Measurements from ENCODE around the gene CDK13. TPM values are rescaled to one million over a fixed set of nuclear protein-coding genes. Genes with fewer than 3 reads are reported as not detected.
"Not testable (repeated sequence)": the region's sequence is repeated elsewhere in the genome, so short reads cannot be mapped to it uniquely, and the experiment has no call there.

CDK13 gene
- total and polyA plus RNA-seq, 9 of the 15 experiments (the other 6 are each of a cell fraction or from before 2014, with no cell fraction given): 9.8 to 46.1 (median 32.4) TPM

DNA sequence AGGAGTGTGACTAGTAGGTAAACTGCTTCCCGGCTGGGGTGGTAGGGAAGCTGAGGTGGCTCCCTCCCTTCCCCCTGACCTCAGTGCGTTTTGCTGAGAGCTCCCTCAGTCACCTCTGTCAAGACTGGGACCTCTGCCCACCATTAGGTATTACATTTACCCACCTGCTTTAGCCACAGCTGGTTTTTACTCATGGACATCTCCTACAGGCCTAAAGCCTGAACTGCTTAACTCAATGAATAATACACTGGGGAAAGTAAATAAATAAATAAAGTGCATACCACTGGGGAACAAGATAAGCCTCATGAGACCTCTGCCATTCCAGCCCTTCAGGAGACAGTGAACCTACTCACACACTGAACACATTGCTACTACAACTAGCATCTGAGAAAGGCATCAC, 38.9 kb upstream of the CDK13 start:
- intact Hi-C loops (cut with micrococcal nuclease): no loop called here
- Histone ChIP-seq H3K9me3 (replicated peaks; ENCODE audit: control insufficient read depth, insufficient read depth, low read depth, low read length) (no peaks in the 10 kb centered on the region), H3K9me1 (ENCODE audit: control insufficient read depth, insufficient read depth, low read length) (no peaks in the 10 kb centered on the region), H2AFZ (ENCODE audit: low read depth, low read length) (no peak overlapping the region), H3K27me3 (ENCODE audit: control insufficient read depth in 2 of 2, insufficient read depth in 2 of 2, low read length in 2 of 2) (peaks cover 5 to 18% of the 10 kb centered on the region in 2 experiments; a peak in 4 of 5 replicates), H3K36me3 (ENCODE audit: control insufficient read depth, insufficient read depth, low read length) (no peaks in the 10 kb centered on the region), H3K4me3 (no peak overlapping the region), H3K27ac (ENCODE audit: extremely low read depth, low read depth, low read length) (no peak overlapping the region), H3K4me1 (replicated peaks in 1 of 2; ENCODE audit: control insufficient read depth in 2 of 2, insufficient read depth in 2 of 2, low read length in 2 of 2) (no peaks in the 10 kb centered on the region), H3K4me2 (ENCODE audit: insufficient read depth, low read length) (no peak overlapping the region), H4K20me1 (replicated peaks; ENCODE audit: control insufficient read depth, insufficient read depth, low read length) (no peaks in the 10 kb centered on the region), H3K9ac (ENCODE audit: insufficient read depth in 1 of 2, low read depth in 2 of 2, low read length in 2 of 2) (no peak overlapping the region), H3K79me2 (ENCODE audit: control insufficient read depth, insufficient read depth, low read length) (no peaks in the 10 kb centered on the region)
- no TSS peak for BruUV-seq (replicated peaks)
- DNase-seq (ENCODE audit: extremely low read depth in 1 of 4, low spot score in 3 of 4): no peak
- TF ChIP-seq, protein P1, sequence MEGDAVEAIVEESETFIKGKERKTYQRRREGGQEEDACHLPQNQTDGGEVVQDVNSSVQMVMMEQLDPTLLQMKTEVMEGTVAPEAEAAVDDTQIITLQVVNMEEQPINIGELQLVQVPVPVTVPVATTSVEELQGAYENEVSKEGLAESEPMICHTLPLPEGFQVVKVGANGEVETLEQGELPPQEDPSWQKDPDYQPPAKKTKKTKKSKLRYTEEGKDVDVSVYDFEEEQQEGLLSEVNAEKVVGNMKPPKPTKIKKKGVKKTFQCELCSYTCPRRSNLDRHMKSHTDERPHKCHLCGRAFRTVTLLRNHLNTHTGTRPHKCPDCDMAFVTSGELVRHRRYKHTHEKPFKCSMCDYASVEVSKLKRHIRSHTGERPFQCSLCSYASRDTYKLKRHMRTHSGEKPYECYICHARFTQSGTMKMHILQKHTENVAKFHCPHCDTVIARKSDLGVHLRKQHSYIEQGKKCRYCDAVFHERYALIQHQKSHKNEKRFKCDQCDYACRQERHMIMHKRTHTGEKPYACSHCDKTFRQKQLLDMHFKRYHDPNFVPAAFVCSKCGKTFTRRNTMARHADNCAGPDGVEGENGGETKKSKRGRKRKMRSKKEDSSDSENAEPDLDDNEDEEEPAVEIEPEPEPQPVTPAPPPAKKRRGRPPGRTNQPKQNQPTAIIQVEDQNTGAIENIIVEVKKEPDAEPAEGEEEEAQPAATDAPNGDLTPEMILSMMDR (IDR thresholded peaks at IDR 0.05 in 2 of 3, conservative IDR thresholded peaks at IDR 0.05 in 1 of 3; ENCODE audit: insufficient read depth in 2 of 3, low read depth in 1 of 3, low read length in 3 of 3): peak in 1 of 3 experiments; percentile 7; a peak in 1 of 6 replicates
- TF ChIP-seq ZNF239 (CRISPR knock-in tag; IDR thresholded peaks at IDR 0.05): no peak
- ATAC-seq: peak; percentile 36; the same call in 2 of the 3 replicates
- ChIA-PET CTCF (ENCODE audit: low intra/inter-chr PET ratio) (no interaction called here), POLR2A (interaction anchor here (0.9 kb wide), 1 partner anchor 8 kb away, joined by 3 read pairs; no protein-coding TSS in a partner anchor)
- WGBS (ENCODE audit: insufficient coverage, low coverage, missing lambda C conversion rate): 0% methylated on average over 2 of the region's 2 CpGs
- in situ Hi-C loops (cut with MboI): no loop called here
- FAIRE-seq: no peak

DNA sequence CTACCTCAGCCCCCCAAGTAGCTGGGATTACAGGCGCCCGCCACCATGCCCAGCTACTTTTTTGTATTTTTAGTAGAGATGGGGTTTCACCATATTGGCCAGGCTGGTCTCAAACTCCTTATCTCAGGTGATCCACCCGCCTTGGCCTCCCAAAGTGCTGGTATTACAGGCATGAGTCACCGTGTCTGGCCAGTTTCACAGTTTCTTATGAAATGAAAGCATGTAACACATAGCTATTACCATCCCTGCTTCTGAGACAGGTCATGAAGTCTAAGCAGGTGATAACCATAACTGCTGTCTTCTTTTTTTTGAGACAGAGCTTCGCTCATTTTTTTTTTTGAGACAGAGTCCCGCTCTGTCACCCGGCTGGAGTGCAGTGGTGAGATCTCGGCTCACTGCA, 34.2 kb upstream of the CDK13 start:
- in situ Hi-C loops (cut with MboI); BruUV-seq (replicated peaks): not testable (repeated sequence)
- 1% methylated on average over 5 of the region's 8 CpGs for WGBS (ENCODE audit: insufficient coverage, low coverage, missing lambda C conversion rate)

More for the DNA sequence above, 34.2 kb upstream of the CDK13 start:
- H3K9me3 ChIP-seq (replicated peaks; ENCODE audit: control insufficient read depth, insufficient read depth, low read depth, low read length); H3K9me1 ChIP-seq (ENCODE audit: control insufficient read depth, insufficient read depth, low read length); H3K4me2 ChIP-seq (ENCODE audit: insufficient read depth, low read length); H3K9ac ChIP-seq (ENCODE audit: insufficient read depth in 1 of 2, low read depth in 2 of 2, low read length in 2 of 2); H3K4me3 ChIP-seq; H3K4me1 ChIP-seq (replicated peaks in 1 of 2; ENCODE audit: control insufficient read depth in 2 of 2, insufficient read depth in 2 of 2, low read length in 2 of 2); H3K27ac ChIP-seq (ENCODE audit: extremely low read depth, low read depth, low read length); intact Hi-C loops (cut with micrococcal nuclease); H4K20me1 ChIP-seq (replicated peaks; ENCODE audit: control insufficient read depth, insufficient read depth, low read length); CTCF ChIA-PET (ENCODE audit: low intra/inter-chr PET ratio); H3K36me3 ChIP-seq (ENCODE audit: control insufficient read depth, insufficient read depth, low read length); H3K79me2 ChIP-seq (ENCODE audit: control insufficient read depth, insufficient read depth, low read length); H2AFZ ChIP-seq (ENCODE audit: low read depth, low read length); FAIRE-seq; TF ChIP-seq JUND (tag; IDR thresholded peaks at IDR 0.05; ENCODE audit: borderline replicate concordance, low read depth, low read length): not testable (repeated sequence)
- POLR2A ChIA-PET: interaction anchor here (0.7 to 1.6 kb wide), 3 partner anchors 24 to 35 kb away, joined by 3 read pairs; no protein-coding TSS in a partner anchor
- H3K27me3 ChIP-seq (ENCODE audit: control insufficient read depth in 2 of 2, insufficient read depth in 2 of 2, low read length in 2 of 2): peaks cover 18 to 19% of the 10 kb centered on the region in 2 experiments
- peak; percentile 44; the same call in 1 of the 2 replicates for TF ChIP-seq SMARCA4 (IDR thresholded peaks at IDR 0.05)
- TF ChIP-seq, protein P2, sequence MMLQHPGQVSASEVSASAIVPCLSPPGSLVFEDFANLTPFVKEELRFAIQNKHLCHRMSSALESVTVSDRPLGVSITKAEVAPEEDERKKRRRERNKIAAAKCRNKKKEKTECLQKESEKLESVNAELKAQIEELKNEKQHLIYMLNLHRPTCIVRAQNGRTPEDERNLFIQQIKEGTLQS (IDR thresholded peaks at IDR 0.05): peak; percentile 82
- TF ChIP-seq, protein P2 (CRISPR knock-in tag; conservative IDR thresholded peaks at IDR 0.05): not testable (repeated sequence)
- TF ChIP-seq TRIM24 (IDR thresholded peaks at IDR 0.05): peak in 1 of 2 experiments; percentile 26; a peak in 1 of 4 replicates
- 0 out of 2 replicates have a peak, but pooled peaks have one; percentile 34 for TF ChIP-seq SMAD4 (CRISPR knock-in tag; conservative IDR thresholded peaks at IDR 0.05)
- TF ChIP-seq ZEB2 (IDR thresholded peaks at IDR 0.05): peak; percentile 84
- peak; percentile 50; the same call in 1 of the 2 replicates for TF ChIP-seq JUND (IDR thresholded peaks at IDR 0.05; ENCODE audit: borderline replicate concordance, low read depth, low read length)
- TF ChIP-seq FOSL1 (tag; conservative IDR thresholded peaks at IDR 0.05): peak; percentile 71
- TF ChIP-seq CTBP1 (IDR thresholded peaks at IDR 0.05; ENCODE audit: borderline replicate concordance): peak; percentile 53; the same call in 1 of the 2 replicates
- peak; percentile 67 for TF ChIP-seq ARID1B (IDR thresholded peaks at IDR 0.05)
- TF ChIP-seq SMARCE1 (IDR thresholded peaks at IDR 0.05): peak; percentile 51; the same call in 1 of the 2 replicates
- peak; percentile 56 for TF ChIP-seq CBFA2T3 (IDR thresholded peaks at IDR 0.05)
- DNase-seq (ENCODE audit: extremely low read depth in 1 of 4, low spot score in 3 of 4): peak in 1 of 4 experiments; percentile 27
- ATAC-seq: peak; percentile 72
